ENCODE data around the gene CEND1. TPM values are rescaled to one million over a fixed set of nuclear protein-coding genes. Genes with fewer than 3 reads are reported as not detected.

Gene CEND1
- total and polyA plus RNA-seq, 2 of the 13 experiments (the other 11 are each of a cell fraction or from before 2014, with no cell fraction given), result not detected

- peak; percentile 69; the same call in 1 of the 2 replicates for TF ChIP-seq ZNF33B (CRISPR knock-in tag; IDR thresholded peaks at IDR 0.05)
- TF ChIP-seq ZNF337 (CRISPR knock-in tag; IDR thresholded peaks at IDR 0.05; ENCODE audit: borderline replicate concordance, low read depth), result 0 out of 2 replicates have a peak, but pooled peaks have one; percentile 26
- TF ChIP-seq ETV5 (CRISPR knock-in tag; IDR thresholded peaks at IDR 0.05; ENCODE audit: borderline replicate concordance), result peak; percentile 64
- peak in 1 of 2 experiments; percentile 88; a peak in 2 of 4 replicates for TF ChIP-seq POLR2A (IDR thresholded peaks at IDR 0.05; ENCODE audit: insufficient read depth in 1 of 2, low read depth in 2 of 2, low read length in 2 of 2)
- peak; percentile 2; the same call in 1 of the 2 replicates for TF ChIP-seq ZNF792 (CRISPR knock-in tag; IDR thresholded peaks at IDR 0.05)
- TF ChIP-seq IKZF4 (CRISPR knock-in tag; IDR thresholded peaks at IDR 0.05; ENCODE audit: borderline replicate concordance, low read depth, not compliant biosample characterization), result peak; percentile 87
- no peak; the same call in 1 of the 2 replicates for TF ChIP-seq SAFB2 (CRISPR knock-in tag; IDR thresholded peaks at IDR 0.05; ENCODE audit: borderline replicate concordance, low read depth)
- no peak for TF ChIP-seq CHD4 (IDR thresholded peaks at IDR 0.05; ENCODE audit: borderline replicate concordance, low read length)
- TF ChIP-seq RARA (CRISPR knock-in tag; IDR thresholded peaks at IDR 0.05), result peak; percentile 18; the same call in 1 of the 2 replicates
- peak; percentile 37 for TF ChIP-seq FOSL2 (CRISPR knock-in tag; IDR thresholded peaks at IDR 0.05)
- peak; percentile 57; the same call in 1 of the 2 replicates for TF ChIP-seq KLF15 (CRISPR knock-in tag; IDR thresholded peaks at IDR 0.05; ENCODE audit: borderline replicate concordance)
- TF ChIP-seq, protein P1, sequence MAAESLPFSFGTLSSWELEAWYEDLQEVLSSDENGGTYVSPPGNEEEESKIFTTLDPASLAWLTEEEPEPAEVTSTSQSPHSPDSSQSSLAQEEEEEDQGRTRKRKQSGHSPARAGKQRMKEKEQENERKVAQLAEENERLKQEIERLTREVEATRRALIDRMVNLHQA (CRISPR knock-in tag; IDR thresholded peaks at IDR 0.05), result no peak
- TF ChIP-seq, protein P2, sequence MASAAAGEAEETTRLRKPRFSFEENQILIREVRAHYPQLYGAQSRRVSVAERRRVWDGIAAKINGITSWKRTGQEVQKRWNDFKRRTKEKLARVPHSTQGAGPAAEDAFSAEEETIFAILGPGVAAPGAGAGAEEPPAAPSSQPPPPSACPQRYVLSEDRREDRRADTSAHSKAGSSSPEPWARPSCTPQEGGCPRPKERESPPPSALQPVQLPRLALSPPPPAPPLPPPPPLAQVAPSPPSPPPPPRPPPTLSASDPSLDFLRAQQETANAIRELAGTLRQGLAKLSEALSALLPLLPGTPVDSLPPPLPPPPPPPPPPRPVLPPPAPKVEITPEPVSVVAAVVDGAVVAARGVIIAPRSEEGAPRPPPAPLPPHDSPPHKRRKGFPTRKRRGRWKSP (CRISPR knock-in tag; IDR thresholded peaks at IDR 0.05), result peak; percentile 75; the same call in 1 of the 2 replicates
- TF ChIP-seq, protein P3, sequence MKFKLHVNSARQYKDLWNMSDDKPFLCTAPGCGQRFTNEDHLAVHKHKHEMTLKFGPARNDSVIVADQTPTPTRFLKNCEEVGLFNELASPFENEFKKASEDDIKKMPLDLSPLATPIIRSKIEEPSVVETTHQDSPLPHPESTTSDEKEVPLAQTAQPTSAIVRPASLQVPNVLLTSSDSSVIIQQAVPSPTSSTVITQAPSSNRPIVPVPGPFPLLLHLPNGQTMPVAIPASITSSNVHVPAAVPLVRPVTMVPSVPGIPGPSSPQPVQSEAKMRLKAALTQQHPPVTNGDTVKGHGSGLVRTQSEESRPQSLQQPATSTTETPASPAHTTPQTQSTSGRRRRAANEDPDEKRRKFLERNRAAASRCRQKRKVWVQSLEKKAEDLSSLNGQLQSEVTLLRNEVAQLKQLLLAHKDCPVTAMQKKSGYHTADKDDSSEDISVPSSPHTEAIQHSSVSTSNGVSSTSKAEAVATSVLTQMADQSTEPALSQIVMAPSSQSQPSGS (CRISPR knock-in tag; IDR thresholded peaks at IDR 0.05), result peak; percentile 69
- TF ChIP-seq ZNF589 (CRISPR knock-in tag; conservative IDR thresholded peaks at IDR 0.05), result peak; percentile 65; the same call in 1 of the 2 replicates
- peak; percentile 26; the same call in 1 of the 2 replicates for TF ChIP-seq REL (CRISPR knock-in tag; conservative IDR thresholded peaks at IDR 0.05)
- peak; percentile 78 for TF ChIP-seq SALL2 (CRISPR knock-in tag; IDR thresholded peaks at IDR 0.05)
- no peak for TF ChIP-seq ELK4 (CRISPR knock-in tag; IDR thresholded peaks at IDR 0.05; ENCODE audit: borderline replicate concordance)
- no peak; the same call in 1 of the 2 replicates for TF ChIP-seq FOXC1 (CRISPR knock-in tag; IDR thresholded peaks at IDR 0.05; ENCODE audit: borderline replicate concordance)
- TF ChIP-seq MIER3 (CRISPR knock-in tag; IDR thresholded peaks at IDR 0.05; ENCODE audit: borderline replicate concordance), result no peak
Measured at GRCh38 chr11:809287-810039, 19.6 kb upstream of the CEND1 start, which contains the start of gene RPLP2 (continued).

All from HepG2 (cell line).